GM21526 (cell line): ENCODE data around the gene HSPA1A.
A peak's percentile ranks its signal among the peaks of the same experiment; 100 is the strongest.
"Not testable (repeated sequence)": the region's sequence is repeated elsewhere in the genome, so short reads cannot be mapped to it uniquely, and the experiment has no call there.

Experiments used
- ATAC-seq: cut with Tn5 transposase; IDR thresholded peaks from one replicate; pipeline ENCODE4 v1.9.1; 2021; ENCODE audit warnings: moderate library complexity; ENCODE audit not compliant: unreplicated experiment, low FRiP score

HSPA1A gene

DNA sequence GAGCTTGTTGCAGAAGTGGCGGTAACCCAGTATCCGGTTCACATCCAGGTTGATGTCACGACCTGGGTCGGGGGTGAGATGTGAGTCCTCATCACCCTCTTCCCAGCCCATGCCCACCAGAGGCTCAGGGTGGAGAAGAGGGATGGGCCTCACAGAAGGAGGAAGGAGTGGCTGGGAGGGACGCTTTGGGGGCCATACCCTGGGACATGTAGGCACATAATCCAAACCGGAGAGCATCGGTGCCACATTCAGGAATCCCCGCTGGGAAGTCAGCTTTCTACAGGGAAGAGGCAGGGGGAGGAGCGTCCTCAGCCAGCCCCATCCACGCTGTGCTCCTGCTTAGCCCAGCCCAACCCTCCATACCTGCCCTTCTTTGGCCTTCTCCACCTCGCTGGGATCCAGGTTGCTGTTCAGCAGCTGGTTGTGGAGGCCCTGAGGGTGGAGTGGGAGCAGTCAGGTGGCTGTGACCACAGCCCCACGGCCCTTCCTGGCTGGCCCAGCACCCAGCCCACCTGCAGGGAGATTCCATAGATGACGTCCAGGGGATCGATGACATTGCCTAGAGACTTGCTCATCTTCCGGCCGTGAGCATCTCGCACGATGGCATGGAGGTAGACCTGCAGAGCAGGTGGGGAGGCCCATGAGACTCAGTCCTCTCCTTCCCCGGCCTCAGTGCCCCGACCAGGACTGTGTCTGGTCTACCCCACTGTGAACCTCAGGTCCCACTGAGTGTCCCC lies 34.7 kb upstream of the HSPA1A start:
- ATAC-seq: no peak

DNA sequence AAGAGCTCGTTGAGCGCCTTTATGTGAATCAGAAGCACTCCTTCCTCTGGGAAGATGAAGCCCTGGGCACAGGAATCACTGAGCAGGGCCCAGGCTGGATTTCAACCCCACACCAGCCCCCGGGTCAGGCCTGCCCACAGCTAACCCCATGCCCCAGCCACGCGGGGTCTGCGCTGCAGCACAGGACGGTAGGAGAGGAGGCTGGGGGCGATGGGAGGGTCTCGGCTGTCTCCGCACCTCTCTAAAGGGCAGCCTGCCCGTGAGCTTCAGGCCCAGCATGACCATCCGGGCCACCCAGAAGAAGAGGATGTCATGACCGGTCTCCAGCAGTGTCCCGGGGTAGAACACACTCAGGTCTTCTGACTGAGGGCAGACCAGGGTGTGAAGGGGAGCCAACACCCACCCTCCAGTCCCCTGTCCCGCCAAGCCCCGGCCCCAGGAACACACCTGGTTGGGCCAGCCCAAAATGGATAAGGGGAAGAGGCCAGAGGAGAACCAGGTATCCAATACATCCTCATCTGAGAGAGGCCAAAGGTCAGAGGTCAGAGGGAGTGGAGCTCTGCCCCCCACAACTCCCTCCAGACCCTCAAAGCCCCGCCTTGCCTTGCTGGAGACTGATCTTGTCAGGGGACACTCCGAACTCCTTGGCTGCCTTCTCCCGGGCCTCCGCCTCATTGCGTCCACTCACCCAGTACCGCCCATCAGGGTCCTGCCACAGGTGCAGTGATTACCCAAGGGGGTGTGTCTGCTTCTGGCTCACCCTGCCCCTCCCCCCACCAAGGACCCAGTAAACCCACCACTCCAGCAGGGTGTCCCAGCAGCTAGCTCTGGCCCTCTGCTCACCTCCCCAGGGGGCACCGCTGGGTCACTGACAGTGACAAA lies 33.9 kb upstream of the HSPA1A start:
- ATAC-seq: no peak

DNA sequence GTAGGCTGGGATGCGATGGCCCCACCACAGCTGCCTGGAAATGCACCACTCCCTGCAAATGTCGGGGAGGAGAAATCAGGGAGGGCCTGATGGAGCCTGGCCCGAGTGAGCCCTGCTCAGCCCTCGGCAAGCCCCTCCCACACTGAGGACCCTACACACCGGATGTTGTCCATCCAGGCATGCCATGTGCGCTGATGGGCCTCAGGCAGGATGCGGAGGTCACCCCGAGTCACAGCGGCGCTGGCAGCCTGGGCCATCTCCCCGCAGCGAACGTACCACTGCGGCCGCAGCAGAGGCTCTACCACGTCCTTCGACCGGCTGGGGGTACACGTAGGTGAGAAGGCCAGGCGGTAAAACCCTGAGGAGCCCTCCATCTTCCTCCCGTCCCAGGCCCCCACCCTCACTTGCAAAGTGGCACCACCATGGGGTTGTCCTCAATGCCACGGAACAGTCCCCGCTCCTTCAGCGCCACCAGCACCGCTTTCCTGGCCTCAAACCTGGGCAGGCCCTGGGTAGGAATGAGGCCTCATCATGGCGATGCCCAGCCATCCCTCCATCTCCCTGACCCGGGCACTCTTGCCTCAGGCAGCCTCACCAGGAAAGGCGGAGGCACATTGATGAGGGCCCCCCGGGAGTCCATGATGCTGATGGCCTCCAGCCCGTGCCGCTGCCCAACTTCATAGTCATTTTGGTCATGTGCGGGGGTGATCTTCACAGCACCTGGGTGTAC lies 33.1 kb upstream of the HSPA1A start:
- ATAC-seq: no peak

DNA sequence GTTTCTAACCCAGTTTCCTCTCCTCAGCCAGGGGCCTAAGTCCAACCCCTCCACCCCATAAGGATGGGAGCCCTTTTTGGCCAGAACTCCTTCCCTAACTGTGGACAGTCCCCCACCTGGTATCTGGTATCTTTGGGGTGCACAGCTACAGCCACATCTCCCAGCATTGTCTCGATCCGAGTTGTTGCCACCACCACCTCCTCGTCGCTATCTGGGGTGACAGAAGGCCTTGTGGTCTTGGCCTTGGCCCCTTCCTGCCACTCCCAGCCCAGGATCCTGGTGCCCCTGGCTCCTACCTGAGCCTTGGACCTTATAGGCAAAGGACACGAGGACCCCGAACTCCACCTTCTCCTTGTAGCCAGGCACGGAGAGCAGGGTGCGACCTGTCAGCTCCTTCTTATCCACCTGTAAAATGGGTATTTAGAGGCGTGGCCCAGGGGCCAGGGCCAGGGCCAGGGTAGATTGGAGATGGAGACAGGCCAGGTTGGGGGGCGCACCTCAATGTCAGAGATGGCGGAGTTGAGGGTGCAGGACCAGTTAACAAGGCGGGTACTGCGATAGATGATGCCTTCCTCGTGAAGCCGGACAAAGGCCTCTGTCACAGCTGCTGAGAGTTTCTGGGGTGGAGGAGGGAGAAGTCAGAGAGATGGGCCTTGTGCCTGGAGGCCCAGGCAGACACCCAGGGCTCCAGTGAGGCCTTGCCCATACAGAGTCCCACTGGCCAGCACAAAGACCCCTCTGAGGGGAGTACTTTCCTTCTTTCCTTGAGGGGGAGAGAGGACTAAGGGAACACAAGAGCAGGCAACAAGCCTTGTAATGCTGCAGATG lies 31.0 kb upstream of the HSPA1A start:
- no peak for ATAC-seq

DNA sequence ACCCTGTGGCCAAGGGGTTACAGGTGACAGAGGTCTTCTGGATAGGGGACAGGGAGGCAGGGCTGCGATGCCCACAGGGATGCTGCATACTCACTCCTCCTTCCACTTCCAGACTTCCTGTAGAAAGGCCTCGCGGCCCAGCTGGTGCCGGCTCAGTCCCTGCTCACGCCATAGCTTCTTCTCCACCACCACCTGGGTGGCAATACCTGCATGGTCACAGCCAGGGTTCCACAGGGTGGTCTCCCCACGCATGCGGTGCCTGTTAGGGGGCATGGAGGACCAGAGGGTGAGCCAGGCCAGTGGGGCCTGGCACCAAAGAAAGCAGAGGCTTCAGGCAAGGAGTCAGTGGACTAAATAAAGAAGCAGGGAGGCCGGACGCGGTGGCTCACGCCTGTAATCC lies 29.9 kb upstream of the HSPA1A start:
- no peak for ATAC-seq

DNA sequence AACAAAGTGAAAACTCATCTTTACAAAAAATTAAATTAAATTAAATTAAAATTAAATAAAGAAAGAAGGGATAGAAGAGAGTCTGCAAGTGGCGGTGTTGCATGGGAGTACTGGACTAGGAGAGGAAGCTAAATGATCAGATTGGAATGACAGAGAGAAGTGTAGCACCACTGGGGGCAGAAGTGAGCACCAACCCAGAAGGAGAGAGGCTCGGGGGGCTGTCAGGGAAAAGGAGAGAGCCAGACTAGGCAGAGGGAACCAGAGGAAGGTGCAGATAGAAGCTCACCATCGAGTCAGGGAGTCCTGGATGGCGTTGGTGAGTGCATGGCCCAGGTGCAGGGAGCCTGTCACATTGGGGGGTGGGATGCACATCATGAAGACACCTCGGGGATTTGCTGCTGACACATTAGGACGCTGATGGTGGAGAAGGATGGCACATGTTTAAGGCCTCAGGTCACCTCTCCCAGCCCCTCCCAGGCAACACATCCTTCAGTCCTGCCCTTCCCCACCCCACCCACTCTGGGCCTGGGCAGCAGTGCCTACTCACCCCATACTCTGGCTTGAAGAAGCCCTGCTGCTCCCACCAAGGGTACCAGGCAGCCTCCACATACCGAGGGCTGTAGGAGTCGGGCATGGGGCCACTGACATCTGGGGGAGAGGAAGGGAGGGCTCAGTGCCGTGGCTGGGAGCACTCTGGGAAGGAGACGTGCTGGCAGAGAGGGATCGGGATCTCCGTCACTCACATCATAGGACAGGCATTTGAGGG lies 23.8 kb upstream of the HSPA1A start:
- ATAC-seq: no peak

DNA sequence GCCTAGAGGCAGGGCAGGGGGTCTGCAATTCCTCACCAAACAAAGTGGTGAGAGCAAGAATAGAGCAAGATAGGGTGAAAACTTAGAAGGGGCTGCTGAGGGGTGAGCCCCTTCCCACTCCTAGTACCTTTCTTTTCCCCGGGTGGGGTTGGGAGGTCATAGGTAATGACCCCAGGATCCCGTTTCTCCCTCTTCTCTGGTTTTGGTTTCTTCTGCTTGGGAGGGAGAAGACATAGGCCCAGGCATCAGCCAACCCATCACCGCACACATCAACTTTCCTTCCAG lies 23.3 kb upstream of the HSPA1A start:
- no peak for ATAC-seq

DNA sequence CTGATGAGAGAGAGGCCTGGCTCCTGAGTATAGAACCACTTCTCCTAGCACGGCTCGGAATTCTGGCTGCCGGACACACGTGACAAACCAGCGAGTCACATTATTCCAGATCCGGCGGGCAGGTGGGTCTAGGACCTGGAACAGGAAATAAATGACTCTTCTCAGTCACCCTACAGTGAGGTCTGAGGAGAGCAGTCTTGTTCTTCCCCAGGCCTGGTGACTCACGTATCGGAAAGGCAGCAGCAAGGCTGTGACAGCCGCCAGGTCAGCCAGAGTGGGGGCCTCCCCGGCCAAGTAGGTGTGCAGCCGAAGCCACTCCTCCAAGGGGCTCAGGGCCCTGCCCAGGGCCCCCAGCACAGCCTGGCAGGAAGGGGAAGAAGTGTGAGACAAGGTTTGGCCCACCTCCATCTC lies 22.6 kb upstream of the HSPA1A start:
- ATAC-seq: no peak

DNA sequence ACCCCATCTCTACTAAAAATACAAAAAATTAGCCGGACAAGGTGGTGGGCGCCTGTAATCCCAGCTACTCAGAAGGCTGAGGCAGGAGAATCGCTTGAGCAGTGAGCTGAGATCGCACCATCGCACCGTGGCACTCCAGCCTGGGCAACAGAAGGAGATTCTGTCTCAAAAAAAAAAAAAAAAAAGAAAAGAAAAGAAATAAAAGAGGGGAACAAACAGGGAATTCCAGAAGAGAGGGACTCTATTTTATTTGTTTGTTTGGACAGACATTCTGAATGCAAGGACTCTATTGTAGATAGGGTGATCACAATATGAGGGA lies 21.5 kb upstream of the HSPA1A start:
- ATAC-seq: not testable (repeated sequence)

DNA sequence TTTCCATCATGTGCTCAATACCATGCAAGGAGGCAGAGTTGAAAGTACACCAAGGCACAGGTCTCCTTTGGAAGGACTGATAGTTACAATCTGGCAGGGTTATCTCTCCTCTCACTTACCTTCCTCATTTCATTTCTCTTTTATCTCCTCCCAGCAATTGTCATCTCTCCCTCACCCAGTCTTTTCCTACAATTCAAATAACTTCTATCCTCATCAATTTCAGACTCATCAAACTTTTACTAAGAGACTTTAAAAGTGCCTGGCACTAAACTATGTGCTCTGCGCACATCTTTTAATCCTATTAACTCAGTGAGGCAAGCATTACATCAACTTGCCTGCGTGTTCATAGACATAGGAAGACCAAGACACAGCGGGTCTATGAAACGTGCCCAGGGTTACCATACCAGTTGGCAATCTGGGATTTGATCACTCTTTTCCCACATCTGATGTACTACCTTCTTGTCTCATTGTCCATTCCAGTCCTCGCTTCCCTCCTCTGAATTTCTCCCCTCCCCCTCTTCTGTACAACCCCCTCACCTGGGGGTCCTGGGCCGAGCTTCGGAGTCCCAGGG lies 21.0 kb upstream of the HSPA1A start:
- ATAC-seq: no peak

DNA sequence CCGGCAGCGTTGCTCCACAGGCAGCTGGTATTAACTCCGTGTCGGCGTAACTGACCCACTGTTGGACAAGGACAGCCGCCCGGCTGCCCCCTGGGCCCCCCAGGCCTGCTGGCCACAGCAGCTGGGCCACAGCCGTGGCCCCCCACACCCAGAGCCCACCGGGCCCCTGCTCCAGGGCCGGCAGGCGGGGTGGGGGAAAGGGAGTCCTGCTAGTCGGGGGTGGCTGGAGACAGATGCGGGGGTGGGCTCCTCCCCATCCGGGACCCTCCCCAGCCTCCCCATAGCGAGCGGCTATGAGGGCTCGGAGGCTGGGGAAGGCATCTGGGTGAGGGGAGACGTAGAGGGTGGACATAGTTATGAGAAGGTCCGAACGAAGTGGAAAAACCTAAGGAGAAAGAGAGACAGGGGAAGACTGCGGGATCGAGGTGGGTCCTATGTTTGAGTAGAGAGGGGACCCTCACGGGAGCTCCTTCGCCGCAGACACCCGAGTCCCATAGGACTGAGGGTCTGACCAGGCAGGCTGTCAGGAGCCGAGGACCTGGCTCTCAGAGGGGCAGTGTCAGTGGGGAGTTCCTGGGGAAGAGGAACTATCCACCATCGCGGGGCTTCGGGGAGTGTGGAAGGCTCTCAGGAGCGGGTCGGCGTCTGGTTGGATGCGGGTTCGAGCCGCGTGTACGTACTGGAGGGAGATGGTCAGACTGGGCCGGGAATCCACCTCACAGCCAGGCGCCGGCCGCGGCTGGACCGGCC lies 20.3 kb upstream of the HSPA1A start:
- ATAC-seq: no peak

DNA sequence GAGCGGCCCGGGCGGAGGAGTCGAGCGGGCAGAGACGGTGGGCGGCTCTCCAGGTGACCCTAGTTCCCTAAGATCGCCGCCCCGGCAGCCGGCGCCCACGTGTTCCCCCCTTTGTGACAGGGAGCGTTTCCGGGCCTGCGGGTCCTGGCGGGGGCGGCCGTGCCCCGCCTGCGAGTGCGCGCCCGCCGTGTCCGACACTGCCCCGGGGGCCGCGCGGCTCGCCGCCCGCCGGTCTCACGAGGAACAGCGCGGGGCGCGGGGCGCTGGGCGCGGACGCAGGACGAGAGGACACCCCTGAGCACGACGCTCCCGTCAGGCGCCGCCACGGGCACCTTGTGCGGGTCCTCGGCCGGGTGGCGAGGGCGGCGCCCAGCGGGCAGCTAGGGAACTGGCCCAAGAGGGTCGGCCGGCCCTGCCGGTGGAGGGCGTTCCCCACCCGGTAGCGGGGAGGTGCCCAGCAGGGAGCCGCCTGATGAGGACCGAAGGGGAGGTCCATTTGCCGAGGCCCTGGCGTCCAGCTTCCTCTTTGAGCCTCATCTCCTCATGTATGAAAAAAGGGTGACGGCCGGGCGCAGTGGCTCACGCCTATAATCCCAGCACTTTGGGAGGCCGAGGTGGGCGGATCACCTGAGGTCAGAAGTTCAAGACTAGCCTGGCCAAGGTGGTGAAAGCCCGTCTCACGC lies 19.6 kb upstream of the HSPA1A start, which contains the start of gene VARS1:
Gene VARS1, minus strand, starts transcription at position 137 of the 683 bp plus-strand sequence. CDS start 535 bp downstream, outside the sequence.
- peak; percentile 60 for ATAC-seq

DNA sequence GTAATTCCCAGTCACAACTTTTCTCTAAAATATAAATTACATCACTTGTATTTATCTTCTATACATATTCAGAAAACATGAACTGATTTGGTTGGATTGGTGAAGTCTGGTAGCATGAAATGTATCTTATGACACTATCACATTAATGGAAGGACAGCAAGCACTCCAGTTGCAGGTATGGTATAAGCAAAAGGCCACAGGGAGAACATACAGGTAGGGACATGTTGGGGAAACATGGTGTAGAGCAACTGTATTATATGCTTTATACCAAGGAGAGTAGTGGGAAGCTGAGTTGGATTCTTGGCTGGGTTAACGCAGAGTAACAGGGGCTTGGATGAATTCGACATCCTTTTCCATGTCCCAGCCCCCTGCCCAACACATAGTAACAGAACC lies 18.4 kb upstream of the HSPA1A start:
- no peak for ATAC-seq

DNA sequence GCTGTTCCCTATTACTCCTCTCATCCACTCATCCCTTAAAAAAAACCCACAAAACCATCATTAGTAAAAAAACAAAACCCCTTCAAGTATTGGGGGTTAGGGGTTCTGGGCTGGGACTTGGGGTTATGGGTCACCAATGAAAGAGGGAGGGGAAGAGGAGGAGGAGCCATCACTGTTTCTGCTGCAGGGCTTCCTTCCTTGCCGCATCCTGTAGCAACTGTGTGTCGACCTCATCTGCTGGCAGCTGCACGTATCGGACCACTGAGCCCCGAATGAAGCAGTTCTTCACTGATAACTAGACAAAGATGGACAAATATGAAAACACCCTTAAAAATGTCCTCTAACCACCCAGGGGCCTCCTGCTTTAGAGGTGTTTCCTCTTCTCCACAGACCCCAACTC lies 17.8 kb upstream of the HSPA1A start:
- no peak for ATAC-seq

DNA sequence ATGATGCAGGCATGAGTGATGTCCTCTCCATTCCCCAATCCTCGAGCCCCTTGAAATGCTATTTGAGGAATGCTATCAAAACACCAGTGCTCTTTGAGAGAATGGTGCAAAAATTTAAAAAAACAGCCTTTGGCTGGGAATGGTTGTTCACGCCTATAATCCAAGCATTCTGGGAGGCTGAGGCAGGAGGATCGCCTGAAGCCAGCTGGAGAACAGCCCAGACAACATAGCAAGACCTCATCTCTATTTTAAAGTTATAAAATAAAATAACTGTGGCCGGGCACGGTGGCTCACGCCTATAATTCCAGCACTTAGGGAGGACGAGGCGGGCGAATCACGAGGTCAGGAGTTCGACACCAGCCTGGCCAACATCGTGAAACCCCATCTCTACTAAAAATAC lies 15.6 kb upstream of the HSPA1A start:
- ATAC-seq: no peak

DNA sequence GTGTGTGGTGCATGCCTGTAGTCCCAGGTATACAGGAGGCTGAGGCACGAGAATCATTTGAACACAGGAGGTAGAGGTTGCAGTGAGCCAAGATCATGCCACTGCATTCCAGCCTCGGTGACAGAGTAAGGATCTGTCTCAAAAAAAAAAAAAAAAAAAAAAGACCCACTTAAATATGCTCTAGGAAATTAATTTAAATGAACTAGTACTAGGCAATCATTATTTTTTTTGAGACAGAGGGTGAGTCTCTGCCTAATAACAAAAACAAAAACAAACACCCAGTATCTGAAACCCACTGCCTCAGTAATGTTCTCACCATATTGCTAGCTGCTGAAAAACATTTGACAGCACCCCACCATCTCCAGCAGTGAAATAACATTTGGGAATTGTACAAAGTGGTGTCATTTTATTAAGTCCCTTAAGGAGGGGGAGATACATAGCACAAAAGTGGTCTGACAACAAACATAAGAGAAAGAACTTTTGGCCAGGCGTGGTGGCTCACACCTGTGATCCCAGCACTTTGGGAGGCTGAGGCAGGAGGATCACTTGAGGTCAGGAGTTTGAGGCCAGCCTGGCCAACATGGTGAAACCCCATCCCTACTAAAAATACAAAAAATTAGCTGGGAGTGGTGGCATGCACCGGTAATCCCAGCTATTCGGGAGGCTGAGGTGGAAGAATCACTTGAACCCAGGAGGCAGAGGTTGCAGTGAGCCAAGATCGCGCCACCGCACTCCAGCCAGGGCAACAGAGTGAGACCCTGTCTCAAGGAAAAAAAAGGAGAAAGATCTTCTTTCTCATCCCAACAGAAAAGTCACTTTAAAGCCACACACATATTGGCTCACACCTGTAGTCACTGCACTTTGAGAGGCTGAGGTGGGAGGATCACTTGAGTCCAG lies 14.1 kb upstream of the HSPA1A start:
- ATAC-seq: not testable (repeated sequence)

DNA sequence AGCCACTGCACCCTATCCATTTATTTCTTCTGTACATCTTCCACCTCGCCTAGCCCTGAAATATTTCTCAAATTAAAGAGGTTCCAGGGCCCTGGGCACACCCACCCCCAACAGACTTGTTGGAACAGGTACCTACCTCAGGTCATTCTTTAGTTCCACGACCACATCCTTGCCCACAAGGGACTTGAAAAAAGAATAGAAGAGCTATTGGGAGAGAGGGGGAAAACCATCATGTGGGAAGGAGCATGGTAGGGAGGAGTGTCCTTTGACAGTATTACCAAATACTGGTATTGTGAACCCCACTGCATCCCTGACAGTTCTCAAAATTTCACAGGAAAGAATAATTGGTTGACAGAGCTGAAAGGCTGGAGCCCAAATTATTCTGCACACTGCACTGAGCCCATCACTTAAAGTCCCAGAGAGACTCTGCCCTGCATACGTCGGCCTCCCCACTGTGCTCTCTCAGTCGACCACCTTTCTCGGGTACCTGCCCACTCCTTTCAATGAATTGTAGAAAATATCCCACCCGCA lies 9.3 kb upstream of the HSPA1A start:
- peak; percentile 23 for ATAC-seq
